Lung (tissue), 12 donors: ENCODE data around the gene POFUT1. TPM values are rescaled to one million over a fixed set of nuclear protein-coding genes. Genes with fewer than 3 reads are reported as not detected.

Experiments used
- ATAC-seq: fragments of 200-7000 bp; cut with Tn5 transposase; one replicate; pipeline ENCODE4 v1.9.1; 2020; ENCODE audit warnings: moderate number of reproducible peaks; ENCODE audit not compliant: insufficient read depth, low FRiP score
- DNase-seq, 3 donors: peaks; one replicate each; pipeline ENCODE4 v3.0.0-alpha.2; 2013 to 2017
- H3K27ac ChIP-seq, 2 donors: one replicate each; pipeline ENCODE4 v1.5.1; 2013; ENCODE audit warnings: mild to moderate bottlenecking in 2 of 2, moderate library complexity in 2 of 2, control low read depth in 1 of 2, inconsistent platforms in 1 of 2, low read depth in 1 of 2, low read length in 1 of 2
- H3K27me3 ChIP-seq, 3 donors: one replicate each; pipeline ENCODE4 v1.5.1; 2013; ENCODE audit warnings: low read length in 2 of 3; ENCODE audit not compliant: control insufficient read depth in 3 of 3, insufficient read depth in 3 of 3
- H3K36me3 ChIP-seq, 4 donors: one replicate each; pipeline ENCODE4 v1.5.1; 2013; ENCODE audit warnings: low read length in 4 of 4, mild to moderate bottlenecking in 1 of 4, moderate library complexity in 1 of 4; ENCODE audit not compliant: control insufficient read depth in 4 of 4, insufficient read depth in 4 of 4
- H3K4me1 ChIP-seq, 5 donors: one replicate each; pipeline ENCODE4 v1.5.1; 2013; ENCODE audit warnings: low read length in 5 of 5, mild to moderate bottlenecking in 2 of 5, moderate library complexity in 1 of 5; ENCODE audit not compliant: control insufficient read depth in 5 of 5, insufficient read depth in 5 of 5
- H3K4me3 ChIP-seq: one replicate; pipeline ENCODE4 v1.5.1; 2013; ENCODE audit warnings: mild to moderate bottlenecking, control low read depth, moderate library complexity
- H3K9ac ChIP-seq, 2 donors: one replicate each; pipeline ENCODE4 v1.5.1; 2013; ENCODE audit warnings: low read length in 2 of 2, control low read depth in 1 of 2; ENCODE audit not compliant: insufficient read depth in 1 of 2
- H3K9me3 ChIP-seq, 4 donors: one replicate each; pipeline ENCODE4 v1.5.1; 2013; ENCODE audit warnings: low read length in 3 of 4, mild to moderate bottlenecking in 1 of 4, moderate library complexity in 1 of 4; ENCODE audit not compliant: control insufficient read depth in 4 of 4, insufficient read depth in 3 of 4
- CTCF ChIP-seq: IDR thresholded peaks from 2 replicates; pipeline ENCODE4 v1.5.1; 2012; ENCODE audit warnings: mild to moderate bottlenecking; ENCODE audit errors: control extremely low read depth, extremely low read depth
- WGBS, 2 donors: extraction: QIAGEN DNeasy Blood & Tissue Kit; methylation state at CpG; one replicate each; pipeline ENCODE4 v1.1.7; 2013; 5-methylcytosine and 5-hydroxymethylcytosine counted together
- polyA plus RNA-seq, 2 donors: library from polyadenylated mRNA; stranded (reverse); fragments of 200-250 nt; gene quantifications; one replicate each; pipeline ENCODE4 v1.2.1, GENCODE V29; 2013
- total RNA-seq, 2 donors: library from RNA; depleted of rRNA in 1 of 2; stranded (reverse); fragments of >200 nt in 1 of 2; gene quantifications; one replicate each; pipeline ENCODE4 v1.2.1, GENCODE V29; 2014 to 2021
- donor health status: control.
- donor health status: control.
- donor health status: Bipolar disorder and iron deficiency.
- donor health status: healthy.
- donor health status: DM: yes; HTN: yes; CAD: no.

The POFUT1 gene
- total and polyA plus RNA-seq, 4 donors = 9.0 to 37.1 (median 21.7) TPM

DNA sequence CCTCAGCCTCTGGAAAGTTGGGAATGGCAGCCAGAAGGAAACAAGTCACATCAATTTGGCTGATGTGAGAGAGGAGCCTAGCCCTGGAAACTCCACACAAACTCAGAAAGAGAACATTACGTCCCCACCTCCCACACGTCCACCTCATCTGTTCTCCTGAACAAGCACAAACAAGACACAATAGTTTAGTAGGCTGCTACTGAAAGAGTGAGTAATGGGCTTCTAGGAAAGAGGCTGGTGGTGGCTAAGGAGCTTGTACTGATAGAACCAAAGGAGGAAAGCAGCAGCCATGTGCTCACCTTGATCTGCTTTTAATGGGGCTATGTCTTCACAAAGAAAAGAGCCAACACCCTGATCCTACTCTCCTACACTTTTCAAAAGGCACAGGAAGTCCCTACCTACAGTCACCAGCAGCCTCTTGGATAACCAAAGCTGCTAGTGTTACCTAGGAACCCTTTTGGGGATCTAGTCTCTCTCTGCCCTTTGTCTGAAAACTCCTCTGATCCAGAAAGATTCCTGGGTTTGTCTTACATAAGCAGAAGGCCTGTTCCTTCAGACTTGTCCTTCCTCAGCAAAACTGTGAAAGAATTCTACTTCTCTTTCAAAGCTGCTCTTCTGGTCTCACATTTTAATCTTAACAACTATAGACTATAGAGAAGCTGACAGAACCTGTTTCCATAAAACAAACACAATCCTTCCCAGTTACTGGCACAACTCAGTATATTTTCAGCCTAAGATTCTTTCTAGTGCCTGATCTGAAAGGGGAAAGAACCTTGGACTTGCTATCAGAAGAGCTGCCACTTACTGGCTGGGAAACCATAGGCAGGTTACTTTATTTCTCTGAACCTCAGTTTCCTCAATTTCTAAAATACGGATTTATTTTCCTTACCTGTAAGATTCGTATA lies 3.2 kb upstream of the POFUT1 start:
- Histone ChIP-seq H3K27me3 (no peaks in the 10 kb centered on the region), H3K9ac (peak overlapping the region; percentile 59 to 70), H3K27ac (peak overlapping the region; percentile 72 to 98), H3K36me3 (peaks cover 11 to 21% (median 17%) of the 10 kb centered on the region in 4 donors), H3K4me3 (no peak overlapping the region), H3K4me1 (peaks cover 12 to 47% (median 18%) of the 10 kb centered on the region in 5 donors), H3K9me3 (no peaks in the 10 kb centered on the region)
- peak in 2 of 3 donors; percentile 55 to 74 for DNase-seq
- no peak for ATAC-seq
- no peak for TF ChIP-seq CTCF
- 36 to 46% methylated on average over 4 of the region's 4 CpGs for WGBS, 2 donors

DNA sequence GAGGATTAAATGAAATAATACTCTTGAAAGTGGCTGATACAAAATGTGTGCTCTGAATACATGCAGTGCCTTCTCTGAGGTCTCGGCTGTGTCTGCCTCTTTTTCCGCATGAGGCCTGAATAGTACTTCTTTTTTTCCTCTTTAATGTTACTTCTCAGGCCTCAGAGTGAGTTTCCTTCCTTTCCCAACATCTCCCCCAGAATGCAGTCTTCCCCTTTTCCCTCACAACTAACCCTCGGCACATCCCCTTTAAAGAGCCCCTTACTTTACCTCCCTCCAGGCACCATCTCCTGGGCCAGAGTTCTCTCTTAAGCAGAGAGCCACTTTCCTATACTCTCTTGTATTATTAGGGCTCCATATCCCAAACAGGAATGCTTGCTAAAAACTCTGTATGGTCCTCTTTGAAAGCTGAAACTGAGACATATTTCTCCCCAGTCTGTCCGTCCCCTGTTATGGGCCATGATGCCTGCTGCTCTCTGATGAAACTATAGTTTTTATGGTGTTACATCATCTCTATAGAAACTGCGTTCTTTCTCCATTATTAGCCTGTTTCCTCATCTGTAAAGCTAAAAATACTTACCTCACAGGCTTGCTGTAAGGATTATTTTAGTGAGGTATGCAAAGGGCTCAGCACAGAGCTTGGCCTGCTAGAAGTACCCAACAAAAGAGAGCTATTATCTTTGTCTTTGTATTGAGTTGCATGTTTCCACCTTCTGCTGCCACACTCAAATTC lies 2.4 kb upstream of the POFUT1 start:
- 24 to 42% methylated on average over 5 of the region's 5 CpGs for WGBS, 2 donors
- Histone ChIP-seq H3K9me3 (no peaks in the 10 kb centered on the region), H3K27me3 (no peaks in the 10 kb centered on the region), H3K4me1 (peaks cover 12 to 47% (median 18%) of the 10 kb centered on the region in 5 donors), H3K36me3 (peaks cover 5 to 18% (median 13%) of the 10 kb centered on the region in 4 donors), H3K4me3 (no peak overlapping the region), H3K9ac (peak overlapping the region; percentile 46 to 59), H3K27ac (peak overlapping the region; percentile 72 to 98)
- DNase-seq (no peak), ATAC-seq (no peak)
- no peak for TF ChIP-seq CTCF

- H3K36me3 ChIP-seq = peaks cover 5 to 12% (median 9%) of the 10 kb centered on the region in 4 donors
- ATAC-seq (no peak), DNase-seq (no peak)
- WGBS, 2 donors = 34 to 56% methylated on average over 8 of the region's 8 CpGs
- H3K4me1 ChIP-seq = peaks cover 12 to 47% (median 18%) of the 10 kb centered on the region in 5 donors
- H3K27ac ChIP-seq = peak overlapping the region; percentile 87 to 98
- TF ChIP-seq CTCF = no peak
- H3K9me3 ChIP-seq = no peaks in the 10 kb centered on the region
- H3K27me3 ChIP-seq = no peaks in the 10 kb centered on the region
- peak overlapping the region; percentile 94 for H3K4me3 ChIP-seq
- H3K9ac ChIP-seq = peak overlapping the region; percentile 77 to 84
Observed at GRCh38 chr20:32205843-32206759, 1.6 kb upstream of the POFUT1 start.
